T-helper 1 cell (primary cell): ENCODE results near the gene TTC8.

Experiments
- DNase-seq, 5 donors: peaks; one replicate each; pipeline ENCODE4 v3.0.0-alpha.2; 2012 to 2020

The TTC8 gene

GRCh38 chr14:88870777-88871176 lies 46.3 kb downstream of the TTC8 start:
- no peak for DNase-seq

- DNase-seq: no peak
These were observed 47.0 kb downstream of the TTC8 start for GRCh38 chr14:88871429-88871828.

- no peak for DNase-seq
These were observed 48.5 kb downstream of the TTC8 start for GRCh38 chr14:88872976-88873375.

GRCh38 chr14:88877192-88877591 lies 52.7 kb downstream of the TTC8 start:
- no peak for DNase-seq

GRCh38 chr14:88879022-88879421 lies 54.6 kb downstream of the TTC8 start:
- DNase-seq: no peak

- no peak for DNase-seq
These were observed 57.8 kb downstream of the TTC8 start for GRCh38 chr14:88882236-88882635.

GRCh38 chr14:88895116-88895515 lies 70.7 kb downstream of the TTC8 start:
- DNase-seq: no peak

- no peak for DNase-seq
These were observed 76.7 kb downstream of the TTC8 start for GRCh38 chr14:88901189-88901588.

- DNase-seq: no peak
These were observed 77.5 kb downstream of the TTC8 start for GRCh38 chr14:88901991-88902390.

GRCh38 chr14:88902850-88903249 lies 78.4 kb downstream of the TTC8 start:
- DNase-seq: no peak

- DNase-seq: no peak
These were observed 79.8 kb downstream of the TTC8 start for GRCh38 chr14:88904206-88904647.

- DNase-seq: no peak
These were observed 80.4 kb downstream of the TTC8 start for GRCh38 chr14:88904864-88905263.

- DNase-seq: no peak
These were observed 83.8 kb downstream of the TTC8 start for GRCh38 chr14:88908216-88908615.

- DNase-seq: no peak
These were observed 85.9 kb downstream of the TTC8 start for GRCh38 chr14:88910386-88910785.

GRCh38 chr14:88911809-88912208 lies 87.4 kb downstream of the TTC8 start:
- DNase-seq: no peak

GRCh38 chr14:88914956-88915355 lies 90.5 kb downstream of the TTC8 start:
- DNase-seq: no peak

GRCh38 chr14:88919502-88919901 lies 95.1 kb downstream of the TTC8 start:
- DNase-seq: no peak
